GM11168 (cell line): ENCODE results near the gene LBHD1.
"Not testable (repeated sequence)": the region's sequence is repeated elsewhere in the genome, so short reads cannot be mapped to it uniquely, and the experiment has no call there.

Source experiments
- in situ Hi-C: fragments of 300-500 bp; cut with MboI; formaldehyde crosslinking; loops from one replicate; pipeline ENCODE4 v1.12.0; 2022; ENCODE audit warnings: low sequenced_read_pairs; ENCODE audit not compliant: unreplicated experiment

The LBHD1 gene

DNA sequence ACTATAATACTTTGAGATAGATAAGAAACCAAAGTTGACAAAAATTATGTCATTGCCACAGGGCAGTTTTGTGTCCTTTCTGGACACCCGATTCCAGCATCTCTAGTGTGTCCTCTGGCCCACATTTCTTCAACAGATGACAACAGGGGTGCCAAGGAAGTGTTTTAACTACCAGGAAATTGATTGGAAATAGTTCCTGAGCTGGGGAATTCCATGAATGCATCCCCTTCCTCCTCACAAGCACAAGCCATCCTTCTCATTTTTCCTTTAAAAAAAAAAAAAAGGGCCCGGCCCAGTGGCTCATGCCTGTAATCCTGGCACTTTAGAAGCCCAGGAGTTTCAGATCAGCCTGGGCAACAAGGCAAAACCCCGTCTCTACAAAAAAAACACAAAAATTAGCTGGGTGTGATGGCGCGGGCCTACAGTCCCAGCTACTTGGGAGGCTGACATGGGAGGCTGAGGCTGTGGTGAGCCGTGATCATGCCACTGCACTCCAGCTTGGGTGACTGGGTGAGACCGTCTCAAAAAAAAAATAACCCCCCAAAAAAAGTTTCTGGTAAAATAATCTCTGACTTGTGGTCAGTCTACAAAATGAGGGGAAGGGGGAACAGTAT is 49.5 kb downstream of the LBHD1 start:
- in situ Hi-C loops = no loop called here

GRCh38 chr11:62621567-62622470 is 50.2 kb downstream of the LBHD1 start, which contains the start of gene B3GAT3:
B3GAT3 (minus strand) TSS chr11:62621986; CDS start chr11:62621947, 39 bp downstream.
- in situ Hi-C loops = no loop called here

- in situ Hi-C loops = no loop called here
These were observed 51.0 kb downstream of the LBHD1 start for GRCh38 chr11:62621027-62621566.

DNA sequence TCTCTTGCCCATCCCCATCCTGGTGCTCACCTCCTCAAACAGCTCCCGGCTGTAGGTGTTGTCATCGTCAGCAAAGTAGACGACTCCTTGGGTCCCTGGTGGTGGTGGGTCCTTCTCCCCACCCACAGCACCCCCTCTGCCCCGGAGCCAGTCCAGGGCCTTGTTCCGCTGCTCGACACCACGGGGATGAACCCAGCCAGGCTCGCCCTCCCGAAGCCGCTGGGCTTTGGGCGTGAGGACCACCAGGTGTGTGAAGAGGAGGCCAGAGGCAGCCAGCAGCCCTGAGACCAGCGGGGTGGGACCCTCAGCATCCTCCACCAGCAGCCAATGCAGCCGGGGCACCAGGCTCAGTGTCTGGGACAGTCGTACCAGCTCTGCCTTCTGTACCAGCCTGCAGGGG is 55.1 kb downstream of the LBHD1 start:
- in situ Hi-C loops = not testable (repeated sequence)

DNA sequence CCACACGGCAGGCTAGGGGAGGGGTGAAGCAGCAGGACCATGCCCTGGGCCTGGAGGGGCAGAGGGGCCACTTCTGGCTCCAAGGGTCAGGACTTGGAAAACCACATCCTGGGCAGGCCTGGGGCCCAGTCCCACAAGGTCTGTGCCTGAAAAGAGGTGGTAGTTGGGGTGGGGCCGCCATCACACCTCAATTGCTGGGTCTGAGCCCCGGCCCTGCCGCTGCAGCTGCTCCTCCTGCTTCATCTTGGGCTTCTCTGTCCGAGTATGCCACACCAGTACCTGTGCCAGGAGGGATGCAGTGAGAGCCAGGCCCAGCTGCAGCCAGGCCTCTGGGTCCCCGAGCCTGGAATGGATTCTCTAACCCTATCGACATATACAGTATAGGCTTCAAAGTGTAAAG is 56.5 kb downstream of the LBHD1 start:
- in situ Hi-C loops = no loop called here

- in situ Hi-C loops = no loop called here
These were observed 57.8 kb downstream of the LBHD1 start for GRCh38 chr11:62614275-62614674.

GRCh38 chr11:62613291-62613778 is 58.7 kb downstream of the LBHD1 start:
- in situ Hi-C loops = no loop called here
